Neural progenitor cell (in vitro differentiated cells): ENCODE measurements around the gene FOXD3. TPM values are rescaled to one million over a fixed set of nuclear protein-coding genes. Genes with fewer than 3 reads are reported as not detected.
A peak's percentile ranks its signal among the peaks of the same experiment; 100 is the strongest.

Source experiments
- DNase-seq: peaks from one replicate; pipeline ENCODE4 v3.0.0-alpha.2; 2016; ENCODE audit warnings: low spot score
- H2AFZ ChIP-seq: fragments of 200-600 bp; sonication (generic); replicated peaks from 2 replicates; pipeline ENCODE4 v1.6.1; 2016; ENCODE audit warnings: antibody characterized with exemption
- H3F3A ChIP-seq: fragments of 200-600 bp; sonication (generic); 2 replicates; pipeline ENCODE4 v1.6.1; 2016; ENCODE audit warnings: antibody characterized with exemption, low read depth
- H3K27ac ChIP-seq: fragments of 200-600 bp; sonication (generic); 2 replicates; pipeline ENCODE4 v1.5.1; 2016; ENCODE audit warnings: mild to moderate bottlenecking
- H3K27me3 ChIP-seq: fragments of 200-600 bp; sonication (generic); 2 replicates; pipeline ENCODE4 v1.6.1; 2016; ENCODE audit warnings: mild to moderate bottlenecking, moderate library complexity
- H3K36me3 ChIP-seq: fragments of 200-600 bp; sonication (generic); 2 replicates; pipeline ENCODE4 v1.5.1; 2016
- H3K4me1 ChIP-seq: fragments of 200-600 bp; sonication (generic); 2 replicates; pipeline ENCODE4 v1.6.1; 2016; ENCODE audit warnings: mixed run types
- H3K4me2 ChIP-seq: fragments of 200-600 bp; sonication (generic); 2 replicates; pipeline ENCODE4 v1.6.1; 2016
- H3K4me3 ChIP-seq: fragments of 200-600 bp; sonication (generic); 2 replicates; pipeline ENCODE4 v1.5.1; 2016
- H3K79me2 ChIP-seq: fragments of 200-600 bp; sonication (generic); 2 replicates; pipeline ENCODE4 v1.6.1; 2016; ENCODE audit warnings: low read depth
- H3K9ac ChIP-seq: fragments of 200-600 bp; sonication (generic); 2 replicates; pipeline ENCODE4 v1.6.1; 2016
- H3K9me3 ChIP-seq: fragments of 200-600 bp; sonication (generic); 2 replicates; pipeline ENCODE4 v1.5.1; 2016; ENCODE audit warnings: low read depth
- H4K20me1 ChIP-seq: fragments of 200-600 bp; sonication (generic); 2 replicates; pipeline ENCODE4 v1.6.1; 2016; ENCODE audit warnings: low read depth
- H3K27ac Mint-ChIP-seq: 3 replicates; pipeline ENCODE4 v1.8.0; 2021; ENCODE audit warnings: mixed read lengths
- H3K27me3 Mint-ChIP-seq: 2 replicates; pipeline ENCODE4 v1.8.0; 2022; ENCODE audit warnings: low read depth, mild to moderate bottlenecking, inconsistent platforms, moderate library complexity, mixed read lengths; ENCODE audit not compliant: insufficient read depth
- H3K36me3 Mint-ChIP-seq: 3 replicates; pipeline ENCODE4 v1.8.0; 2021; ENCODE audit warnings: mixed read lengths
- H3K4me1 Mint-ChIP-seq: 3 replicates; pipeline ENCODE4 v1.8.0; 2021; ENCODE audit warnings: mixed read lengths
- H3K4me3 Mint-ChIP-seq: 3 replicates; pipeline ENCODE4 v1.8.0; 2021; ENCODE audit warnings: mild to moderate bottlenecking, moderate library complexity, mixed read lengths
- H3K9me3 Mint-ChIP-seq: 3 replicates; pipeline ENCODE4 v1.8.0; 2020; ENCODE audit warnings: mixed read lengths
- EZH2 ChIP-seq: fragments of 200-600 bp; sonication (generic); IDR thresholded peaks from 2 replicates; pipeline ENCODE4 v1.6.1; 2017; ENCODE audit warnings: antibody characterized with exemption, mild to moderate bottlenecking, moderate library complexity
- EZH2phosphoT487 ChIP-seq: fragments of 200-600 bp; sonication (generic); IDR thresholded peaks from 2 replicates; pipeline ENCODE4 v1.6.1; 2017; ENCODE audit warnings: antibody characterized with exemption
- total RNA-seq: library from RNA; depleted of rRNA; stranded (reverse); fragments of >200 nt; gene quantifications from 2 replicates; pipeline ENCODE4 v1.2.3, GENCODE V29; 2015; ENCODE audit warnings: low replicate concordance
- TF ChIP-seq, protein P1 (sequence below): fragments of 200-600 bp; sonication (generic); IDR thresholded peaks from 2 replicates; pipeline ENCODE4 v1.5.1; 2017; ENCODE audit warnings: antibody characterized with exemption, mild to moderate bottlenecking

The FOXD3 gene
- total RNA-seq, 1 donor from 2014 or later: 0.06 TPM

DNA sequence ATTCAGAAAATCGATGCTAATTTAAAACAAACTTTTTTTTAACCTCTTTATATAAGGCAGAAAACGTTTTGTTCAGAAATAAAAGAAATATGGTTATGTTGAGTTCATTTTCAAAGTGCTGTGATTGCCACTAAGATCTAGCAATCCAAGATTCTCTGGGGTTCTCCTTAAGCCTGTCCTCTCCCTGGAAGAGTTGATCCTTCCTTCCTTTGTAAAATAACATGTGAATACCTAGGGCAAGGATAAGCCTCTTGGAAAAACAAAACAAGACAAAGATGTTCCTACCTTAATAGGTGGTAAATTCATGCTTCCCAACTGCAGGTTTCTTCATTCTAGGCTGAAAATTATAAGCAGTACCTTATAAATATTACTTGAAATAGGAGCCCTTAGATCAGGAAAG, 18.0 kb upstream of the FOXD3 start:
- Mint-ChIP-seq H3K27me3 (peaks cover 2% of the 10 kb centered on the region), H3K4me3 (no peak overlapping the region)

GRCh38 chr1:63305043-63305442, 17.3 kb upstream of the FOXD3 start:
- H3K4me2 ChIP-seq: no peak overlapping the region
- no peak overlapping the region for H3K4me3 Mint-ChIP-seq

More for the DNA sequence above, 18.0 kb upstream of the FOXD3 start:
- no peak overlapping the region for H3K4me3 ChIP-seq
- no peaks in the 10 kb centered on the region for H3K36me3 Mint-ChIP-seq
- no peaks in the 10 kb centered on the region for H3F3A ChIP-seq
- no peaks in the 10 kb centered on the region for H3K4me1 ChIP-seq
- no peaks in the 10 kb centered on the region for H3K36me3 ChIP-seq
- no peak overlapping the region for H2AFZ ChIP-seq
- no peak for DNase-seq
- no peaks in the 10 kb centered on the region for H4K20me1 ChIP-seq
- H3K9ac ChIP-seq: no peak overlapping the region
- no peaks in the 10 kb centered on the region for H3K4me1 Mint-ChIP-seq
- H3K4me2 ChIP-seq: no peak overlapping the region
- H3K27me3 ChIP-seq: no peaks in the 10 kb centered on the region
- H3K27ac Mint-ChIP-seq: no peak overlapping the region
- no peak overlapping the region for H3K27ac ChIP-seq
- no peak for TF ChIP-seq EZH2phosphoT487
- TF ChIP-seq EZH2: no peak
- TF ChIP-seq, protein P1, sequence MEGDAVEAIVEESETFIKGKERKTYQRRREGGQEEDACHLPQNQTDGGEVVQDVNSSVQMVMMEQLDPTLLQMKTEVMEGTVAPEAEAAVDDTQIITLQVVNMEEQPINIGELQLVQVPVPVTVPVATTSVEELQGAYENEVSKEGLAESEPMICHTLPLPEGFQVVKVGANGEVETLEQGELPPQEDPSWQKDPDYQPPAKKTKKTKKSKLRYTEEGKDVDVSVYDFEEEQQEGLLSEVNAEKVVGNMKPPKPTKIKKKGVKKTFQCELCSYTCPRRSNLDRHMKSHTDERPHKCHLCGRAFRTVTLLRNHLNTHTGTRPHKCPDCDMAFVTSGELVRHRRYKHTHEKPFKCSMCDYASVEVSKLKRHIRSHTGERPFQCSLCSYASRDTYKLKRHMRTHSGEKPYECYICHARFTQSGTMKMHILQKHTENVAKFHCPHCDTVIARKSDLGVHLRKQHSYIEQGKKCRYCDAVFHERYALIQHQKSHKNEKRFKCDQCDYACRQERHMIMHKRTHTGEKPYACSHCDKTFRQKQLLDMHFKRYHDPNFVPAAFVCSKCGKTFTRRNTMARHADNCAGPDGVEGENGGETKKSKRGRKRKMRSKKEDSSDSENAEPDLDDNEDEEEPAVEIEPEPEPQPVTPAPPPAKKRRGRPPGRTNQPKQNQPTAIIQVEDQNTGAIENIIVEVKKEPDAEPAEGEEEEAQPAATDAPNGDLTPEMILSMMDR: no peak
- no peaks in the 10 kb centered on the region for H3K79me2 ChIP-seq
- H3K9me3 ChIP-seq: no peaks in the 10 kb centered on the region
- H3K9me3 Mint-ChIP-seq: peaks cover 8% of the 10 kb centered on the region

GRCh38 chr1:63307196-63307794, 15.1 kb upstream of the FOXD3 start:
- no peak overlapping the region for H3K4me3 ChIP-seq
- no peak overlapping the region for H3K4me2 ChIP-seq
- Mint-ChIP-seq H3K27ac (no peak overlapping the region), H3K9me3 (peaks cover 8% of the 10 kb centered on the region), H3K4me1 (no peaks in the 10 kb centered on the region), H3K27me3 (peaks cover 2% of the 10 kb centered on the region), H3K36me3 (no peaks in the 10 kb centered on the region), H3K4me3 (no peak overlapping the region)
- H3K9me3 ChIP-seq: no peaks in the 10 kb centered on the region
- no peaks in the 10 kb centered on the region for H3K4me1 ChIP-seq
- no peak overlapping the region for H3K9ac ChIP-seq
- H3K27ac ChIP-seq: no peak overlapping the region
- TF ChIP-seq, protein P1: no peak
- TF ChIP-seq EZH2phosphoT487 (no peak), EZH2 (no peak)
- H4K20me1 ChIP-seq: no peaks in the 10 kb centered on the region
- H3F3A ChIP-seq: no peaks in the 10 kb centered on the region
- no peaks in the 10 kb centered on the region for H3K79me2 ChIP-seq
- H3K36me3 ChIP-seq: no peaks in the 10 kb centered on the region
- no peak for DNase-seq
- no peaks in the 10 kb centered on the region for H3K27me3 ChIP-seq
- H2AFZ ChIP-seq: no peak overlapping the region

More at GRCh38 chr1:63305043-63305442, 17.3 kb upstream of the FOXD3 start:
- Histone ChIP-seq H3K36me3 (no peaks in the 10 kb centered on the region), H4K20me1 (no peaks in the 10 kb centered on the region), H3K4me1 (no peaks in the 10 kb centered on the region), H3K9ac (no peak overlapping the region), H2AFZ (no peak overlapping the region), H3F3A (no peaks in the 10 kb centered on the region), H3K27ac (no peak overlapping the region), H3K4me3 (no peak overlapping the region), H3K27me3 (no peaks in the 10 kb centered on the region), H3K79me2 (no peaks in the 10 kb centered on the region), H3K9me3 (no peaks in the 10 kb centered on the region)
- no peak for TF ChIP-seq EZH2
- Mint-ChIP-seq H3K9me3 (peaks cover 8% of the 10 kb centered on the region), H3K36me3 (no peaks in the 10 kb centered on the region), H3K27ac (no peak overlapping the region), H3K27me3 (peaks cover 2% of the 10 kb centered on the region), H3K4me1 (no peaks in the 10 kb centered on the region)
- no peak for DNase-seq

- Mint-ChIP-seq H3K9me3 (peaks cover 10% of the 10 kb centered on the region), H3K27ac (no peak overlapping the region), H3K27me3 (peaks cover 60% of the 10 kb centered on the region), H3K4me1 (peaks cover 12% of the 10 kb centered on the region), H3K4me3 (peak overlapping the region; percentile 68), H3K36me3 (no peaks in the 10 kb centered on the region)
- Histone ChIP-seq H3K4me1 (peaks cover 10% of the 10 kb centered on the region), H3K9me3 (no peaks in the 10 kb centered on the region), H3K4me3 (peak overlapping the region; percentile 51), H3K4me2 (no peak overlapping the region), H3K9ac (no peak overlapping the region), H3K79me2 (no peaks in the 10 kb centered on the region), H3F3A (peaks cover 43% of the 10 kb centered on the region), H3K27me3 (peaks cover 88% of the 10 kb centered on the region), H4K20me1 (peaks cover 49% of the 10 kb centered on the region), H3K27ac (no peak overlapping the region), H2AFZ (peak overlapping the region; percentile 59), H3K36me3 (no peaks in the 10 kb centered on the region)
- TF ChIP-seq, protein P1: no peak
- no peak for TF ChIP-seq EZH2phosphoT487
- TF ChIP-seq EZH2: no peak
- no peak for DNase-seq
Measured at GRCh38 chr1:63316598-63316983, 5.8 kb upstream of the FOXD3 start.
